Esophagus muscularis mucosa (tissue), 3 donors: Measurements from ENCODE around the gene GABRB2.

Experiments used
- CTCF ChIP-seq, 3 experiments: fragments of 200-600 bp in 2 of 3; fragments of 450-650 bp in 1 of 3; sonication (generic) in 2 of 3; IDR thresholded peaks; one replicate each; pipeline ENCODE4 v1.5.1; 2017 to 2019; ENCODE audit warnings: antibody characterized with exemption in 3 of 3, mild to moderate bottlenecking in 2 of 3, moderate library complexity in 1 of 3
- POLR2A ChIP-seq: fragments of 450-650 bp; IDR thresholded peaks from one replicate; pipeline ENCODE4 v1.6.1; 2017; ENCODE audit warnings: antibody characterized with exemption, moderate library complexity, mild to moderate bottlenecking, low read depth

DNA sequence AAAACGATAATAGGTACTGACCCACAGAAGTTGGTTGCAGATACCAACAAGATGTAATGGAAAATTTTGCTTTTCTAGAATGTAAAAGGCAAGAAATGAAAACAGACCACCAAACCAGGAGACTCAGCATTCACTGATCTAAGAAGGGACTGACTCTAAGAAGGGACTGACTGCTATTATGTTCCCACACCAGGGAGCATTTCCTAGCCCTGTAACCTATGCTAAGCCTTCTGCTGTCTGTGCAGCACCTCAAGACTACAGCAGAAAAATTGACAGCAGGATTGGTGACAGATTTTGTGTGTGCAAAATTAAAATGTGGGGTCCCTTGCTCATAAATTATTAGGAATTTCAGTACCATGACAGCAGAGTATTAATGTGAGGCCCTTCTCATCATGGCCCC is 154.8 kb downstream of the GABRB2 start:
- TF ChIP-seq CTCF (IDR thresholded peaks at IDR 0.05) (no peak), POLR2A (no peak)
